K562 (cell line): ENCODE measurements around the gene PRUNE1. TPM values are rescaled to one million over a fixed set of nuclear protein-coding genes. Genes with fewer than 3 reads are reported as not detected.
A peak's percentile ranks its signal among the peaks of the same experiment; 100 is the strongest.

Source experiments
- CEBPG ChIP-seq, 3 experiments: fragments of 200-800 bp in 1 of 3; sonication (Bioruptor generic) in 1 of 3; sonication (generic) in 1 of 3; formaldehyde crosslinking in 1 of 3; IDR thresholded peaks in 2 of 3; conservative IDR thresholded peaks in 1 of 3; 2 replicates each; pipeline versions ENCODE4 v1.6.1 to v1.8.0; 2016 to 2022; ENCODE audit warnings: missing compliant biosample characterization in 2 of 3, missing genetic modification characterization in 2 of 3, mild to moderate bottlenecking in 1 of 3, missing genetic modification reagents in 1 of 3
- DPF2 ChIP-seq: fragments of 450-650 bp; IDR thresholded peaks from 2 replicates; pipeline ENCODE4 v1.6.1; 2016
- ELF2 ChIP-seq: fragments of 250-450 bp; sonication (Bioruptor Pico); IDR thresholded peaks from 2 replicates; pipeline ENCODE4 v1.5.0; 2021; ENCODE audit warnings: mild to moderate bottlenecking
- FOSL1 ChIP-seq: fragments of 200-800 bp; sonication (Bioruptor generic); conservative IDR thresholded peaks from 2 replicates; pipeline ENCODE4 v1.6.1; 2016; ENCODE audit warnings: missing genetic modification characterization, missing compliant biosample characterization
- FOXJ3 ChIP-seq: sonication (generic); formaldehyde crosslinking; IDR thresholded peaks from 2 replicates; pipeline ENCODE4 v1.4.0; 2020; ENCODE audit warnings: mild to moderate bottlenecking, missing genetic modification reagents
- MEF2A ChIP-seq: IDR thresholded peaks from 2 replicates; pipeline ENCODE4 v1.6.1; 2011; ENCODE audit warnings: low read depth, mild to moderate bottlenecking, low read length, moderate library complexity; ENCODE audit not compliant: control insufficient read depth
- NCOA1 ChIP-seq: fragments of 450-650 bp; IDR thresholded peaks from 2 replicates; pipeline ENCODE4 v1.6.1; 2016; ENCODE audit warnings: low read depth
- NCOR1 ChIP-seq: fragments of 450-650 bp; IDR thresholded peaks from 2 replicates; pipeline ENCODE4 v1.6.1; 2016; ENCODE audit warnings: mild to moderate bottlenecking, moderate library complexity
- SMARCC2 ChIP-seq: fragments of 450-650 bp; IDR thresholded peaks from 2 replicates; pipeline ENCODE4 v1.6.1; 2017; ENCODE audit warnings: antibody characterized with exemption, moderate library complexity, mild to moderate bottlenecking, low read depth
- SPI1 ChIP-seq: IDR thresholded peaks from 2 replicates; pipeline ENCODE4 v1.6.1; 2011; ENCODE audit warnings: low read depth, low read length, control low read depth, borderline replicate concordance
- ZNF592 ChIP-seq: fragments of 450-650 bp; IDR thresholded peaks from 2 replicates; pipeline ENCODE4 v1.6.1; 2017; ENCODE audit warnings: antibody characterized with exemption, mild to moderate bottlenecking
- polyA plus RNA-seq, 8 experiments: library from polyadenylated mRNA; depleted of rRNA in 4 of 8; stranded (reverse) in 5 of 8; unstranded in 3 of 8; fragments of >200 nt; fragmentation: Nextera tagmentation in 2 of 8; fragmentation: Illumina TruSeq in 1 of 8; extraction: Ambion mirVana in 2 of 8; extraction: Trizol in 1 of 8; gene quantifications; 2 replicates each; pipeline versions ENCODE4 v1.2.1 to v1.2.3, GENCODE V29; 2011 to 2014; ENCODE audit warnings: inconsistent platforms in 1 of 8, missing spikeins in 1 of 8
- total RNA-seq, 7 experiments: library from RNA; depleted of rRNA in 6 of 7; stranded (reverse); fragments of >200 nt in 6 of 7; fragmentation: Illumina TruSeq in 2 of 7; extraction: Trizol in 2 of 7; gene quantifications; 2 replicates each; pipeline versions ENCODE4 v1.2.1 to v1.2.3, GENCODE V29; 2011 to 2021; ENCODE audit warnings: low replicate concordance in 1 of 7
- TF ChIP-seq, protein P1 (sequence below): fragments of 250-450 bp; sonication (Bioruptor Pico); IDR thresholded peaks from 2 replicates; pipeline ENCODE4 v1.8.0; 2021; ENCODE audit warnings: mild to moderate bottlenecking, moderate library complexity
- TF ChIP-seq, protein P2 (sequence below): fragments of 250-450 bp; sonication (Bioruptor Pico); IDR thresholded peaks from 2 replicates; pipeline ENCODE4 v1.4.0; 2020; ENCODE audit warnings: mild to moderate bottlenecking, moderate library complexity
- TF ChIP-seq, protein P3 (sequence below): fragments of 250-450 bp; sonication (Bioruptor Pico); IDR thresholded peaks from 2 replicates; pipeline ENCODE4 v1.8.0; 2022; ENCODE audit warnings: inconsistent platforms

Gene PRUNE1
- total and polyA plus RNA-seq, 9 of the 15 experiments (the other 6 are each of a cell fraction or from before 2014, with no cell fraction given): 16.7 to 48.3 (median 26.2) TPM

DNA sequence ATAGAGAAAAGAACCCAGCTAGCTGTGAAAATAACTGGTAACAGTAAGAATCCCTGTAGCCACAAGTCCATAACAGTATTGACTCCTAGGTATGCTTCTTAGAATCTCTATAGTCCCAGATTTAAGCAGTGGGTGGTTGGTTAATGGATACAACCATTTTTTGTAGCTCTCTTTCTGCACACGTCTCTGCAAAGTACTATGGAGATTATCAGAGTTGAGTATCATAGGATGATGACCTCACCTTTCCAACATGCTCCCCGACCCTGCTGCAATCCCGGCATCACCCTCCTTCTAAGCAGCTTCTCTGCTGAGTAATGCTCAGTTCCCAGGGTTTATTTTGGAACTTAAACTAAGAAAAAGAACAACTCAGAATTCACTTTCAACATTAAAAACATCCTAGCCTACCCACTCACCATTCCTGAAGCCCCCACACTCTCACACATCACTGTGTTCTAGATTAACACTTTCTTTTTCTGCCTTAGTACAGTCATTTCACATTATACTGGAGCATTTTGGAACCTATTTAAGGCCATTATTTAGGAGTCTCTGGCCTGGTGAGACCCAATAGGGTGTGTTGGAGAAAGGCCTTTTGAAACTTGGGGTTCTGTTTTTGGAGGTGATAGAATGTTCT lies 54.6 kb downstream of the PRUNE1 start (continued):
- TF ChIP-seq FOXJ3 (CRISPR knock-in tag): no peak
- TF ChIP-seq, protein P1, sequence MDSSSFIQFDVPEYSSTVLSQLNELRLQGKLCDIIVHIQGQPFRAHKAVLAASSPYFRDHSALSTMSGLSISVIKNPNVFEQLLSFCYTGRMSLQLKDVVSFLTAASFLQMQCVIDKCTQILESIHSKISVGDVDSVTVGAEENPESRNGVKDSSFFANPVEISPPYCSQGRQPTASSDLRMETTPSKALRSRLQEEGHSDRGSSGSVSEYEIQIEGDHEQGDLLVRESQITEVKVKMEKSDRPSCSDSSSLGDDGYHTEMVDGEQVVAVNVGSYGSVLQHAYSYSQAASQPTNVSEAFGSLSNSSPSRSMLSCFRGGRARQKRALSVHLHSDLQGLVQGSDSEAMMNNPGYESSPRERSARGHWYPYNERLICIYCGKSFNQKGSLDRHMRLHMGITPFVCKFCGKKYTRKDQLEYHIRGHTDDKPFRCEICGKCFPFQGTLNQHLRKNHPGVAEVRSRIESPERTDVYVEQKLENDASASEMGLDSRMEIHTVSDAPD (CRISPR knock-in tag): no peak
- TF ChIP-seq NCOR1: no peak
- TF ChIP-seq FOSL1 (tag): peak; percentile 80
- 0 out of 2 replicates have a peak, but pooled peaks have one; percentile 41 for TF ChIP-seq ELF2 (CRISPR knock-in tag)
- TF ChIP-seq ZNF592: peak; percentile 75
- TF ChIP-seq, protein P2, sequence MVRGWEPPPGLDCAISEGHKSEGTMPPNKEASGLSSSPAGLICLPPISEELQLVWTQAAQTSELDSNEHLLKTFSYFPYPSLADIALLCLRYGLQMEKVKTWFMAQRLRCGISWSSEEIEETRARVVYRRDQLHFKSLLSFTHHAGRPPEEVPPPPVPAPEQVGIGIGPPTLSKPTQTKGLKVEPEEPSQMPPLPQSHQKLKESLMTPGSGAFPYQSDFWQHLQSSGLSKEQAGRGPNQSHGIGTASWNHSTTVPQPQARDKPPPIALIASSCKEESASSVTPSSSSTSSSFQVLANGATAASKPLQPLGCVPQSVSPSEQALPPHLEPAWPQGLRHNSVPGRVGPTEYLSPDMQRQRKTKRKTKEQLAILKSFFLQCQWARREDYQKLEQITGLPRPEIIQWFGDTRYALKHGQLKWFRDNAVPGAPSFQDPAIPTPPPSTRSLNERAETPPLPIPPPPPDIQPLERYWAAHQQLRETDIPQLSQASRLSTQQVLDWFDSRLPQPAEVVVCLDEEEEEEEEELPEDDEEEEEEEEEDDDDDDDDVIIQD (CRISPR knock-in tag): no peak
- no peak for TF ChIP-seq NCOA1
- no peak for TF ChIP-seq MEF2A
- TF ChIP-seq, protein P3, sequence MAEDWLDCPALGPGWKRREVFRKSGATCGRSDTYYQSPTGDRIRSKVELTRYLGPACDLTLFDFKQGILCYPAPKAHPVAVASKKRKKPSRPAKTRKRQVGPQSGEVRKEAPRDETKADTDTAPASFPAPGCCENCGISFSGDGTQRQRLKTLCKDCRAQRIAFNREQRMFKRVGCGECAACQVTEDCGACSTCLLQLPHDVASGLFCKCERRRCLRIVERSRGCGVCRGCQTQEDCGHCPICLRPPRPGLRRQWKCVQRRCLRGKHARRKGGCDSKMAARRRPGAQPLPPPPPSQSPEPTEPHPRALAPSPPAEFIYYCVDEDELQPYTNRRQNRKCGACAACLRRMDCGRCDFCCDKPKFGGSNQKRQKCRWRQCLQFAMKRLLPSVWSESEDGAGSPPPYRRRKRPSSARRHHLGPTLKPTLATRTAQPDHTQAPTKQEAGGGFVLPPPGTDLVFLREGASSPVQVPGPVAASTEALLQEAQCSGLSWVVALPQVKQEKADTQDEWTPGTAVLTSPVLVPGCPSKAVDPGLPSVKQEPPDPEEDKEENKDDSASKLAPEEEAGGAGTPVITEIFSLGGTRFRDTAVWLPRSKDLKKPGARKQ (CRISPR knock-in tag): no peak
- no peak for TF ChIP-seq SPI1
- peak; percentile 88 for TF ChIP-seq CEBPG (CRISPR knock-in tag; IDR thresholded peaks at IDR 0.05)
- TF ChIP-seq CEBPG (tag; conservative IDR thresholded peaks at IDR 0.05 in 1 of 2, IDR thresholded peaks at IDR 0.05 in 1 of 2): peak; percentile 63 to 65; a peak in 2 of 4 replicates
- no peak; the same call in 1 of the 2 replicates for TF ChIP-seq SMARCC2
- peak; percentile 83 for TF ChIP-seq DPF2
